HEK293 (cell line): ENCODE results near the gene EBF3.

Experiments
- CTCF ChIP-seq: fragments of 450-650 bp; formaldehyde crosslinking; IDR thresholded peaks from 2 replicates; pipeline ENCODE4 v1.5.1; 2016; ENCODE audit warnings: missing biosample characterization, missing genetic modification characterization
- GLIS2 ChIP-seq: fragments of 450-650 bp; formaldehyde crosslinking; IDR thresholded peaks from 2 replicates; pipeline ENCODE4 v1.5.1; 2016; ENCODE audit warnings: missing biosample characterization, missing genetic modification characterization
- KLF16 ChIP-seq: fragments of 450-650 bp; formaldehyde crosslinking; IDR thresholded peaks from 2 replicates; pipeline ENCODE4 v1.5.1; 2017; ENCODE audit warnings: missing biosample characterization, missing genetic modification characterization
- YY1 ChIP-seq: fragments of 450-650 bp; formaldehyde crosslinking; IDR thresholded peaks from 2 replicates; pipeline ENCODE4 v1.5.1; 2018; ENCODE audit warnings: missing biosample characterization, missing genetic modification characterization
- ZBTB11 ChIP-seq: fragments of 450-650 bp; formaldehyde crosslinking; conservative IDR thresholded peaks from 2 replicates; pipeline ENCODE4 v1.5.1; 2016; ENCODE audit warnings: low read depth, missing biosample characterization, missing genetic modification characterization
- ZNF138 ChIP-seq: fragments of 450-650 bp; formaldehyde crosslinking; IDR thresholded peaks from 2 replicates; pipeline ENCODE4 v1.5.1; 2016; ENCODE audit warnings: missing biosample characterization, missing genetic modification characterization, borderline replicate concordance
- ZNF548 ChIP-seq: fragments of 450-650 bp; formaldehyde crosslinking; IDR thresholded peaks from 2 replicates; pipeline ENCODE4 v1.5.1; 2016; ENCODE audit warnings: missing biosample characterization, missing genetic modification characterization

GRCh38 chr10:129878835-129879234 lies 85.2 kb downstream of the EBF3 start:
- TF ChIP-seq CTCF (tag by site-specific recombination) (no peak), ZBTB11 (tag by site-specific recombination) (no peak), GLIS2 (tag by site-specific recombination) (no peak), ZNF138 (tag by site-specific recombination) (no peak), YY1 (tag by site-specific recombination) (no peak), KLF16 (tag by site-specific recombination) (no peak), ZNF548 (tag by site-specific recombination) (no peak)
